Neural cell (in vitro differentiated cells): ENCODE data around the gene SLC25A17. TPM values are rescaled to one million over a fixed set of nuclear protein-coding genes. Genes with fewer than 3 reads are reported as not detected.

Experiments
- H2AFZ ChIP-seq: fragments of 200-600, 300-800 bp; sonication (generic), shearing (Covaris generic); 2 replicates; pipeline ENCODE4 v1.6.0; 2014; ENCODE audit warnings: low read depth, mild to moderate bottlenecking, antibody characterized with exemption, low read length, moderate library complexity
- H3F3A ChIP-seq: fragments of 200-600 bp; shearing (Covaris generic); 2 replicates; pipeline ENCODE4 v1.6.1; 2016; ENCODE audit warnings: mild to moderate bottlenecking, moderate library complexity, mixed read lengths, antibody characterized with exemption, low read length; ENCODE audit not compliant: insufficient read depth, poor library complexity, severe bottlenecking
- H3K27ac ChIP-seq: fragments of 200-600, 300-800 bp; sonication (generic), shearing (Covaris generic); 2 replicates; pipeline ENCODE4 v1.5.1; 2014; ENCODE audit warnings: mild to moderate bottlenecking, low read length, moderate library complexity
- H3K27me3 ChIP-seq: fragments of 300-800, 200-600 bp; sonication (generic), shearing (Covaris generic); 2 replicates; pipeline ENCODE4 v1.6.0; 2014; ENCODE audit warnings: mild to moderate bottlenecking, low read depth, low read length, moderate library complexity; ENCODE audit not compliant: insufficient read depth
- H3K36me3 ChIP-seq: fragments of 300-800, 200-600 bp; sonication (generic), shearing (Covaris generic); 2 replicates; pipeline ENCODE4 v1.5.1; 2014; ENCODE audit warnings: mild to moderate bottlenecking, antibody characterized with exemption, low read length, moderate library complexity; ENCODE audit not compliant: insufficient read depth
- H3K4me2 ChIP-seq: fragments of 300-800, 200-600 bp; sonication (generic), shearing (Covaris generic); 2 replicates; pipeline ENCODE4 v1.6.0; 2014; ENCODE audit warnings: mild to moderate bottlenecking, low read length
- H3K4me3 ChIP-seq: fragments of 300-800, 200-600 bp; sonication (generic), shearing (Covaris generic); 2 replicates; pipeline ENCODE4 v1.5.1; 2014; ENCODE audit warnings: mild to moderate bottlenecking, low read length, moderate library complexity
- H3K79me2 ChIP-seq: fragments of 200-600 bp; shearing (Covaris generic); replicated peaks from 2 replicates; pipeline ENCODE4 v1.6.0; 2014; ENCODE audit warnings: mild to moderate bottlenecking, low read length, moderate library complexity; ENCODE audit not compliant: insufficient read depth
- H3K9ac ChIP-seq: fragments of 300-800, 200-600 bp; sonication (generic), shearing (Covaris generic); 2 replicates; pipeline ENCODE4 v1.6.1; 2016; ENCODE audit warnings: mild to moderate bottlenecking, low read length, mixed read lengths
- H3K9me2 ChIP-seq: fragments of 200-600 bp; shearing (Covaris generic); 2 replicates; pipeline ENCODE4 v1.6.1; 2016; ENCODE audit warnings: mild to moderate bottlenecking, low read length, mixed read lengths; ENCODE audit not compliant: insufficient read depth
- H3K9me3 ChIP-seq: fragments of 200-600, 300-800 bp; sonication (generic), shearing (Covaris generic); 2 replicates; pipeline ENCODE4 v1.6.1; 2016; ENCODE audit warnings: mild to moderate bottlenecking, mixed run types, low read length, moderate library complexity, mixed read lengths
- H4K20me1 ChIP-seq: fragments of 200-600 bp; shearing (Covaris generic); 2 replicates; pipeline ENCODE4 v1.6.1; 2016; ENCODE audit warnings: mild to moderate bottlenecking, mixed run types; ENCODE audit not compliant: insufficient read depth
- EP300 ChIP-seq: fragments of 450-650 bp; conservative IDR thresholded peaks from 2 replicates; pipeline ENCODE4 v1.6.1; 2014; ENCODE audit warnings: antibody characterized with exemption, mild to moderate bottlenecking, moderate library complexity; ENCODE audit not compliant: poor library complexity, severe bottlenecking
- EZH2 ChIP-seq: fragments of 200-600, 300-800 bp; shearing (Covaris generic), sonication (generic); IDR thresholded peaks from 2 replicates; pipeline ENCODE4 v1.6.1; 2014; ENCODE audit warnings: antibody characterized with exemption, low read length, borderline replicate concordance, mild to moderate bottlenecking; ENCODE audit not compliant: insufficient read depth, poor library complexity, severe bottlenecking
- MXI1 ChIP-seq: fragments of 450-650 bp; conservative IDR thresholded peaks from 2 replicates; pipeline ENCODE4 v1.6.1; 2014; ENCODE audit warnings: antibody characterized with exemption, mild to moderate bottlenecking; ENCODE audit not compliant: poor library complexity, severe bottlenecking
- POLR2AphosphoS5 ChIP-seq: IDR thresholded peaks from 2 replicates; pipeline ENCODE4 v1.6.1; 2012
- RAD21 ChIP-seq: fragments of 450-650 bp; conservative IDR thresholded peaks from 2 replicates; pipeline ENCODE4 v1.6.1; 2014; ENCODE audit warnings: antibody characterized with exemption, mild to moderate bottlenecking, moderate library complexity
- SMC3 ChIP-seq: fragments of 450-650 bp; conservative IDR thresholded peaks from 2 replicates; pipeline ENCODE4 v1.6.1; 2014; ENCODE audit warnings: antibody characterized with exemption, mild to moderate bottlenecking, moderate library complexity; ENCODE audit not compliant: poor library complexity
- TAF1 ChIP-seq: IDR thresholded peaks from 2 replicates; pipeline ENCODE4 v1.6.1; 2012; ENCODE audit warnings: low read depth
- polyA plus RNA-seq: library from polyadenylated mRNA; depleted of rRNA; stranded (reverse); fragments of >200 nt; gene quantifications from 2 replicates; pipeline ENCODE4 v1.2.3, GENCODE V29; 2014
- TF ChIP-seq, protein P1 (sequence below): fragments of 450-650 bp; IDR thresholded peaks from 2 replicates; pipeline ENCODE4 v1.5.1; 2014; ENCODE audit warnings: antibody characterized with exemption, mild to moderate bottlenecking, moderate library complexity; ENCODE audit not compliant: poor library complexity, severe bottlenecking
- TF ChIP-seq, protein P2 (sequence below): IDR thresholded peaks from 2 replicates; pipeline ENCODE4 v1.6.1; 2012; ENCODE audit warnings: borderline replicate concordance

Gene SLC25A17
- polyA plus RNA-seq, 1 donor from 2014 or later, result 49.3 TPM

DNA sequence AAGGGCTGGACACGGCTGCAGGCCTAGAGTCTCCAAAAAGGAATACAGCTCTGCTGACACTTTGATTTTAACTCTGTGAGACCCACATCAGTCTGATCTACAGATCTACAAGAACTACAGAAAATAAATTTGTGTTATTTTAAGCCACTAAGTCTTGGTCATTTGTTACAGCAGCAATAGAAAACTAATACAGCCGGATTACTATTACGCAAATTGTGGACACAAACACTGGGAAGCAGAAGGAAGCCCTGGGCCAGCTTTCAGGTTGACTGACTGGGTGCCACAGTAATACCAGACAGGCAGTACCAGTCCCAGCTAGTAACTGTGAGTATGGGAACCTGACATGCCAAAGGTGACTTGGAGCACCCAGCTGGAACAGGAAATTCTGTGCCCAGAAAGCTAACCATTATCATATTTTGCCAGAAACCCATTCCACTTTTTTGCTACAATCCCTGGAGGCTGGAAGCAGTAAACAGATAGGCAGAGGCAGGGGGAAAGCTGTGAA lies 13.4 kb downstream of the SLC25A17 start:
- TF ChIP-seq, protein P1, sequence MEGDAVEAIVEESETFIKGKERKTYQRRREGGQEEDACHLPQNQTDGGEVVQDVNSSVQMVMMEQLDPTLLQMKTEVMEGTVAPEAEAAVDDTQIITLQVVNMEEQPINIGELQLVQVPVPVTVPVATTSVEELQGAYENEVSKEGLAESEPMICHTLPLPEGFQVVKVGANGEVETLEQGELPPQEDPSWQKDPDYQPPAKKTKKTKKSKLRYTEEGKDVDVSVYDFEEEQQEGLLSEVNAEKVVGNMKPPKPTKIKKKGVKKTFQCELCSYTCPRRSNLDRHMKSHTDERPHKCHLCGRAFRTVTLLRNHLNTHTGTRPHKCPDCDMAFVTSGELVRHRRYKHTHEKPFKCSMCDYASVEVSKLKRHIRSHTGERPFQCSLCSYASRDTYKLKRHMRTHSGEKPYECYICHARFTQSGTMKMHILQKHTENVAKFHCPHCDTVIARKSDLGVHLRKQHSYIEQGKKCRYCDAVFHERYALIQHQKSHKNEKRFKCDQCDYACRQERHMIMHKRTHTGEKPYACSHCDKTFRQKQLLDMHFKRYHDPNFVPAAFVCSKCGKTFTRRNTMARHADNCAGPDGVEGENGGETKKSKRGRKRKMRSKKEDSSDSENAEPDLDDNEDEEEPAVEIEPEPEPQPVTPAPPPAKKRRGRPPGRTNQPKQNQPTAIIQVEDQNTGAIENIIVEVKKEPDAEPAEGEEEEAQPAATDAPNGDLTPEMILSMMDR, result no peak
- TF ChIP-seq TAF1 (no peak), EZH2 (no peak)
- Histone ChIP-seq H3K9me2 (no peaks in the 10 kb centered on the region), H3F3A (no peaks in the 10 kb centered on the region), H3K36me3 (no peaks in the 10 kb centered on the region), H3K9ac (no peak overlapping the region), H4K20me1 (no peaks in the 10 kb centered on the region), H3K9me3 (no peaks in the 10 kb centered on the region), H2AFZ (no peak overlapping the region), H3K27ac (no peak overlapping the region), H3K27me3 (no peaks in the 10 kb centered on the region), H3K79me2 (peaks cover 4% of the 10 kb centered on the region), H3K4me2 (no peak overlapping the region), H3K4me3 (no peak overlapping the region)

DNA sequence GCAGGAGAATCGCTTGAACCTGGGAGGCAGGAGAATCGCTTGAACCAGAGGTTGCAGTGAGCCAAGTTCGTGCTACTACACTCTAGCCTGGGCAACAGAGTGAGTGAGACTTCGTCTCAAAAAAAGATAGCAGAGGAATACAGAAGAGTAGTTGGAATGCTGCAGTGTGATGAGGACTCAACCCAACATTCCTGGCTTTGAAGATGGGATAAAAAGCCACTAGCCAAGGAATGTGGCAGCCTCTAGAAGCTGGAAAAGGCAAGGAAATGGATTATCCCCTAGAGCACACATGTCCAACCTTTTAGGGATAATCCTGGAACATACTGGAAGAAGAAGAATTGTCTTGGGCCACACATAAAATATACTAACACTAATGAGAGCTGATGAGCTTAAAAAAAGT lies 13.9 kb downstream of the SLC25A17 start:
- Histone ChIP-seq H3K36me3 (no peaks in the 10 kb centered on the region), H3K9ac (no peak overlapping the region), H3K9me2 (no peaks in the 10 kb centered on the region), H3K9me3 (no peaks in the 10 kb centered on the region), H3K4me3 (no peak overlapping the region), H3K27me3 (no peaks in the 10 kb centered on the region), H2AFZ (no peak overlapping the region), H3F3A (no peaks in the 10 kb centered on the region), H3K27ac (no peak overlapping the region), H3K79me2 (peaks cover 4% of the 10 kb centered on the region), H3K4me2 (no peak overlapping the region), H4K20me1 (no peaks in the 10 kb centered on the region)
- TF ChIP-seq EZH2 (no peak), EP300 (no peak), SMC3 (no peak), RAD21 (no peak), POLR2AphosphoS5 (no peak), TAF1 (no peak), MXI1 (no peak)
- TF ChIP-seq, protein P2, sequence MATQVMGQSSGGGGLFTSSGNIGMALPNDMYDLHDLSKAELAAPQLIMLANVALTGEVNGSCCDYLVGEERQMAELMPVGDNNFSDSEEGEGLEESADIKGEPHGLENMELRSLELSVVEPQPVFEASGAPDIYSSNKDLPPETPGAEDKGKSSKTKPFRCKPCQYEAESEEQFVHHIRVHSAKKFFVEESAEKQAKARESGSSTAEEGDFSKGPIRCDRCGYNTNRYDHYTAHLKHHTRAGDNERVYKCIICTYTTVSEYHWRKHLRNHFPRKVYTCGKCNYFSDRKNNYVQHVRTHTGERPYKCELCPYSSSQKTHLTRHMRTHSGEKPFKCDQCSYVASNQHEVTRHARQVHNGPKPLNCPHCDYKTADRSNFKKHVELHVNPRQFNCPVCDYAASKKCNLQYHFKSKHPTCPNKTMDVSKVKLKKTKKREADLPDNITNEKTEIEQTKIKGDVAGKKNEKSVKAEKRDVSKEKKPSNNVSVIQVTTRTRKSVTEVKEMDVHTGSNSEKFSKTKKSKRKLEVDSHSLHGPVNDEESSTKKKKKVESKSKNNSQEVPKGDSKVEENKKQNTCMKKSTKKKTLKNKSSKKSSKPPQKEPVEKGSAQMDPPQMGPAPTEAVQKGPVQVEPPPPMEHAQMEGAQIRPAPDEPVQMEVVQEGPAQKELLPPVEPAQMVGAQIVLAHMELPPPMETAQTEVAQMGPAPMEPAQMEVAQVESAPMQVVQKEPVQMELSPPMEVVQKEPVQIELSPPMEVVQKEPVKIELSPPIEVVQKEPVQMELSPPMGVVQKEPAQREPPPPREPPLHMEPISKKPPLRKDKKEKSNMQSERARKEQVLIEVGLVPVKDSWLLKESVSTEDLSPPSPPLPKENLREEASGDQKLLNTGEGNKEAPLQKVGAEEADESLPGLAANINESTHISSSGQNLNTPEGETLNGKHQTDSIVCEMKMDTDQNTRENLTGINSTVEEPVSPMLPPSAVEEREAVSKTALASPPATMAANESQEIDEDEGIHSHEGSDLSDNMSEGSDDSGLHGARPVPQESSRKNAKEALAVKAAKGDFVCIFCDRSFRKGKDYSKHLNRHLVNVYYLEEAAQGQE, result no peak
- TF ChIP-seq, protein P1, result no peak
